Measurements from ENCODE around the gene NRXN2. TPM values are rescaled to one million over a fixed set of nuclear protein-coding genes. Genes with fewer than 3 reads are reported as not detected.

Gene NRXN2
- total and polyA plus RNA-seq, 2 donors (not counting 3 experiments of a cell fraction or from before 2014, with no cell fraction given), result not detected

DNA sequence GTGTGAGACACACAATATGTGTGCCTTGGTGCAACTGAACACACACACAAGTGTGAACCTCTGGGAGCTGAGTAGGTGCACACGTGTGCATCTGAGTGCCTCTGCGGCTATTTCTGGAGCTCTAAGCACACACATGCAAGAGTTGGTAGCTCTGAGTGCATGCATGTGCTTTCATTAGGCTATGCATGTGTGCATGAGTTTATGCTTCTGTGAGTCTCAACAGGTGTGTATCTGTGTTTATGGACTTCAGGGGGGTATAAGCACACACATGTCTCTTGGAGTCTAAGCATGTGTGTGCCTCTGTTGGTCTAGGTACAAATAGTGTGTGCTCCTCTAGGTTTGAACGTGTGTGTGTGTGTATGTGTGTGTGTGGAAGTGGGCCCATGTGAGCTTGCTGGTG lies 106.2 kb downstream of the NRXN2 start:
- H3K27ac ChIP-seq (ENCODE audit: insufficient read depth, low read depth, low read length), result no peak overlapping the region
- no peak overlapping the region for H3K4me2 ChIP-seq (ENCODE audit: insufficient read depth, low read length)
- ChIA-PET POLR2A (no interaction called here), CTCF (interaction anchor here (1.1 kb wide), 1 partner anchor 168 kb away, joined by 3 read pairs; no protein-coding TSS in a partner anchor)
- no peaks in the 10 kb centered on the region for H3K9me1 ChIP-seq (replicated peaks; ENCODE audit: control insufficient read depth, extremely low read depth, insufficient read depth, low read length)
- no peaks in the 10 kb centered on the region for H4K20me1 ChIP-seq (replicated peaks; ENCODE audit: control insufficient read depth, extremely low read depth, insufficient read depth, low read length)
- no peaks in the 10 kb centered on the region for H3K79me2 ChIP-seq (ENCODE audit: control insufficient read depth, insufficient read depth, low read length)
- dilution Hi-C loops (cut with MboI; ENCODE audit: extremely low pct_ligation_motif_present, low sequenced_read_pairs), result no loop called here
- DNase-seq (ENCODE audit: low read depth, low spot score) (no peak), FAIRE-seq (no peak)
- no peak overlapping the region for H3K9ac ChIP-seq (replicated peaks; ENCODE audit: extremely low read depth, insufficient read depth, low read length)
- H3K27me3 ChIP-seq (ENCODE audit: control insufficient read depth in 2 of 2, insufficient read depth in 2 of 2, low read length in 2 of 2), result no peaks in the 10 kb centered on the region
- no peaks in the 10 kb centered on the region for H3K9me3 ChIP-seq (replicated peaks; ENCODE audit: control insufficient read depth, insufficient read depth, low read length)
- H3K4me3 ChIP-seq (replicated peaks in 1 of 3; ENCODE audit: insufficient read depth in 1 of 3, low read depth in 1 of 3, low read length in 3 of 3), result no peak overlapping the region
- no peak overlapping the region for H2AFZ ChIP-seq (ENCODE audit: low read depth, low read length)
- intact Hi-C loops (cut with micrococcal nuclease), result no loop called here
- BruUV-seq (replicated peaks), result no TSS peak
- no peaks in the 10 kb centered on the region for H3K4me1 ChIP-seq (ENCODE audit: control insufficient read depth, extremely low read depth, insufficient read depth, low read length)
- H3K36me3 ChIP-seq (ENCODE audit: control insufficient read depth in 2 of 2, extremely low read depth in 1 of 2, insufficient read depth in 2 of 2, low read length in 2 of 2), result no peaks in the 10 kb centered on the region
- TF ChIP-seq FOS (IDR thresholded peaks at IDR 0.05; ENCODE audit: borderline replicate concordance, insufficient read depth, low read length) (no peak), JUN (IDR thresholded peaks at IDR 0.05; ENCODE audit: borderline replicate concordance, insufficient read depth, insufficient read length, low read depth) (no peak), GATA2 (IDR thresholded peaks at IDR 0.05; ENCODE audit: insufficient read depth, insufficient read length, low read depth, low read length) (no peak)
- TF ChIP-seq, protein P1, sequence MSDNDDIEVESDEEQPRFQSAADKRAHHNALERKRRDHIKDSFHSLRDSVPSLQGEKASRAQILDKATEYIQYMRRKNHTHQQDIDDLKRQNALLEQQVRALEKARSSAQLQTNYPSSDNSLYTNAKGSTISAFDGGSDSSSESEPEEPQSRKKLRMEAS (IDR thresholded peaks at IDR 0.05; ENCODE audit: insufficient read depth, insufficient read length), result no peak

GRCh38 chr11:64614917-64615316 lies 108.1 kb downstream of the NRXN2 start:
- FAIRE-seq (no peak), DNase-seq (ENCODE audit: low read depth, low spot score) (no peak)
- Histone ChIP-seq H3K27me3 (ENCODE audit: control insufficient read depth in 2 of 2, insufficient read depth in 2 of 2, low read length in 2 of 2) (peaks cover 2% of the 10 kb centered on the region in 2 experiments), H2AFZ (ENCODE audit: low read depth, low read length) (no peak overlapping the region), H3K36me3 (ENCODE audit: control insufficient read depth in 2 of 2, extremely low read depth in 1 of 2, insufficient read depth in 2 of 2, low read length in 2 of 2) (no peaks in the 10 kb centered on the region), H3K9ac (replicated peaks; ENCODE audit: extremely low read depth, insufficient read depth, low read length) (no peak overlapping the region), H3K4me2 (ENCODE audit: insufficient read depth, low read length) (no peak overlapping the region), H3K27ac (ENCODE audit: insufficient read depth, low read depth, low read length) (no peak overlapping the region), H3K9me1 (replicated peaks; ENCODE audit: control insufficient read depth, extremely low read depth, insufficient read depth, low read length) (no peaks in the 10 kb centered on the region), H3K79me2 (ENCODE audit: control insufficient read depth, insufficient read depth, low read length) (no peaks in the 10 kb centered on the region), H3K4me3 (replicated peaks in 1 of 3; ENCODE audit: insufficient read depth in 1 of 3, low read depth in 1 of 3, low read length in 3 of 3) (no peak overlapping the region), H3K4me1 (ENCODE audit: control insufficient read depth, extremely low read depth, insufficient read depth, low read length) (no peaks in the 10 kb centered on the region), H4K20me1 (replicated peaks; ENCODE audit: control insufficient read depth, extremely low read depth, insufficient read depth, low read length) (no peaks in the 10 kb centered on the region), H3K9me3 (replicated peaks; ENCODE audit: control insufficient read depth, insufficient read depth, low read length) (no peaks in the 10 kb centered on the region)
- ChIA-PET CTCF (no interaction called here), POLR2A (no interaction called here)
- no peak for TF ChIP-seq FOS (IDR thresholded peaks at IDR 0.05; ENCODE audit: borderline replicate concordance, insufficient read depth, low read length)
- TF ChIP-seq POLR2AphosphoS5 (IDR thresholded peaks at IDR 0.05; ENCODE audit: insufficient read depth, low read depth, low read length), result no peak
- no peak for TF ChIP-seq EZH2 (IDR thresholded peaks at IDR 0.05; ENCODE audit: borderline replicate concordance, low read depth, low read length, severe bottlenecking)
- no peak for TF ChIP-seq JUN (IDR thresholded peaks at IDR 0.05; ENCODE audit: borderline replicate concordance, insufficient read depth, insufficient read length, low read depth)
- no peak for TF ChIP-seq GATA2 (IDR thresholded peaks at IDR 0.05; ENCODE audit: insufficient read depth, insufficient read length, low read depth, low read length)
- TF ChIP-seq POLR2A (IDR thresholded peaks at IDR 0.05; ENCODE audit: low read depth, low read length), result no peak
- no peak for TF ChIP-seq MYC (IDR thresholded peaks at IDR 0.05; ENCODE audit: low read depth, low read length)
- TF ChIP-seq, protein P2, sequence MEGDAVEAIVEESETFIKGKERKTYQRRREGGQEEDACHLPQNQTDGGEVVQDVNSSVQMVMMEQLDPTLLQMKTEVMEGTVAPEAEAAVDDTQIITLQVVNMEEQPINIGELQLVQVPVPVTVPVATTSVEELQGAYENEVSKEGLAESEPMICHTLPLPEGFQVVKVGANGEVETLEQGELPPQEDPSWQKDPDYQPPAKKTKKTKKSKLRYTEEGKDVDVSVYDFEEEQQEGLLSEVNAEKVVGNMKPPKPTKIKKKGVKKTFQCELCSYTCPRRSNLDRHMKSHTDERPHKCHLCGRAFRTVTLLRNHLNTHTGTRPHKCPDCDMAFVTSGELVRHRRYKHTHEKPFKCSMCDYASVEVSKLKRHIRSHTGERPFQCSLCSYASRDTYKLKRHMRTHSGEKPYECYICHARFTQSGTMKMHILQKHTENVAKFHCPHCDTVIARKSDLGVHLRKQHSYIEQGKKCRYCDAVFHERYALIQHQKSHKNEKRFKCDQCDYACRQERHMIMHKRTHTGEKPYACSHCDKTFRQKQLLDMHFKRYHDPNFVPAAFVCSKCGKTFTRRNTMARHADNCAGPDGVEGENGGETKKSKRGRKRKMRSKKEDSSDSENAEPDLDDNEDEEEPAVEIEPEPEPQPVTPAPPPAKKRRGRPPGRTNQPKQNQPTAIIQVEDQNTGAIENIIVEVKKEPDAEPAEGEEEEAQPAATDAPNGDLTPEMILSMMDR (IDR thresholded peaks at IDR 0.05; ENCODE audit: extremely low read depth in 1 of 2, insufficient read depth in 1 of 2, low read depth in 1 of 2, low read length in 2 of 2), result no peak
- TF ChIP-seq, protein P1 (IDR thresholded peaks at IDR 0.05; ENCODE audit: insufficient read depth, insufficient read length), result no peak
- intact Hi-C loops (cut with micrococcal nuclease) (no loop called here), dilution Hi-C loops (cut with MboI; ENCODE audit: extremely low pct_ligation_motif_present, low sequenced_read_pairs) (no loop called here)
- BruUV-seq (replicated peaks), result no TSS peak

Measured in endothelial cell of umbilical vein (primary cell).